Keratinocyte (primary cell): ENCODE results near the gene NUDT2. TPM values are rescaled to one million over a fixed set of nuclear protein-coding genes. Genes with fewer than 3 reads are reported as not detected.
A peak's percentile ranks its signal among the peaks of the same experiment; 100 is the strongest.

Experiments
- DNase-seq: peaks from one replicate; pipeline ENCODE4 v3.0.0-alpha.2; 2011; ENCODE audit warnings: low read depth, missing footprints, low spot score
- FAIRE-seq: peaks from 2 replicates; lab custom pipeline; 2011; peaks lifted over from hg19 to GRCh38; lab: Jason Lieb, UNC
- H2AFZ ChIP-seq: 2 replicates; pipeline ENCODE4 v1.6.0; 2012; ENCODE audit warnings: low read length, control low read depth, inconsistent platforms; ENCODE audit not compliant: control insufficient read depth
- H3K27ac ChIP-seq: 2 replicates; pipeline ENCODE4 v1.5.1; 2011; ENCODE audit warnings: low read length; ENCODE audit not compliant: control insufficient read depth, insufficient read depth
- H3K27me3 ChIP-seq: 3 replicates; pipeline ENCODE4 v1.6.0; 2011; ENCODE audit warnings: low read length; ENCODE audit not compliant: control insufficient read depth, insufficient read depth; ENCODE audit errors: extremely low read depth
- H3K36me3 ChIP-seq, 2 experiments: 2 replicates in 1 of 2; 3 replicates in 1 of 2; pipeline ENCODE4 v1.5.1; 2011; ENCODE audit warnings: low read length in 2 of 2, mild to moderate bottlenecking in 1 of 2; ENCODE audit not compliant: control insufficient read depth in 2 of 2, insufficient read depth in 2 of 2; ENCODE audit errors: extremely low read depth in 1 of 2
- H3K4me1 ChIP-seq: 3 replicates; pipeline ENCODE4 v1.5.1; 2011; ENCODE audit warnings: low read length; ENCODE audit not compliant: control insufficient read depth, insufficient read depth; ENCODE audit errors: extremely low read depth
- H3K4me2 ChIP-seq: 3 replicates; pipeline ENCODE4 v1.6.0; 2011; ENCODE audit warnings: low read depth, low read length; ENCODE audit not compliant: control insufficient read depth, insufficient read depth; ENCODE audit errors: extremely low read depth
- H3K4me3 ChIP-seq, 3 experiments: fragments of 200-600 bp in 1 of 3; sonication (generic) in 1 of 3; 2 replicates in 2 of 3; 3 replicates in 1 of 3; pipeline ENCODE4 v1.5.1; 2011 to 2016; ENCODE audit warnings: low read length in 3 of 3, mild to moderate bottlenecking in 3 of 3, control low read depth in 2 of 3, inconsistent platforms in 1 of 3, low read depth in 1 of 3, mixed read lengths in 1 of 3, mixed run types in 1 of 3, moderate library complexity in 1 of 3; ENCODE audit not compliant: control insufficient read depth in 2 of 3, insufficient read depth in 2 of 3; ENCODE audit errors: extremely low read depth in 1 of 3
- H3K79me2 ChIP-seq: 2 replicates; pipeline ENCODE4 v1.6.0; 2012; ENCODE audit warnings: low read length; ENCODE audit not compliant: control insufficient read depth, insufficient read depth
- H3K9ac ChIP-seq: 3 replicates; pipeline ENCODE4 v1.6.0; 2011; ENCODE audit warnings: low read length; ENCODE audit not compliant: control insufficient read depth, insufficient read depth; ENCODE audit errors: extremely low read depth
- H3K9me1 ChIP-seq: 3 replicates; pipeline ENCODE4 v1.6.0; 2011; ENCODE audit warnings: low read length; ENCODE audit not compliant: control insufficient read depth, insufficient read depth; ENCODE audit errors: extremely low read depth
- H3K9me3 ChIP-seq: 2 replicates; pipeline ENCODE4 v1.5.1; 2012; ENCODE audit warnings: low read depth, low read length; ENCODE audit not compliant: control insufficient read depth
- H4K20me1 ChIP-seq: 3 replicates; pipeline ENCODE4 v1.6.0; 2011; ENCODE audit warnings: low read length; ENCODE audit not compliant: control insufficient read depth, insufficient read depth; ENCODE audit errors: extremely low read depth
- EZH2 ChIP-seq: IDR thresholded peaks from one replicate; pipeline ENCODE4 v1.6.1; 2012; ENCODE audit warnings: inconsistent platforms, mild to moderate bottlenecking, low read length, moderate library complexity
- dilution Hi-C: fragments of 300-500 bp; cut with MboI; formaldehyde crosslinking; loops from one replicate; pipeline ENCODE4 v1.7.0; 2020; ENCODE audit warnings: low sequenced_read_pairs; ENCODE audit not compliant: extremely low pct_ligation_motif_present
- polyA plus RNA-seq, 5 experiments: library from polyadenylated mRNA; depleted of rRNA in 3 of 5; stranded (reverse) in 3 of 5; stranded (forward) in 1 of 5; unstranded in 1 of 5; fragments of >200 nt; gene quantifications; 1 replicate in 1 of 5; 2 replicates in 3 of 5; 3 replicates in 1 of 5; pipeline versions ENCODE4 v1.2.1 to v1.2.3, GENCODE V29; 2011 to 2012; ENCODE audit warnings: missing spikeins in 2 of 5, low read depth in 1 of 5, low replicate concordance in 1 of 5
- TF ChIP-seq, protein P1 (sequence below), 3 experiments: IDR thresholded peaks in 1 of 3; conservative IDR thresholded peaks in 1 of 3; optimal IDR thresholded peaks in 1 of 3; 2 replicates in 2 of 3; 3 replicates in 1 of 3; pipeline versions ENCODE3 to v1.5.1; 2011; ENCODE audit warnings: low read length in 3 of 3, mild to moderate bottlenecking in 3 of 3, moderate library complexity in 2 of 3, control low read depth in 1 of 3, inconsistent platforms in 1 of 3; ENCODE audit not compliant: insufficient read depth in 2 of 3; ENCODE audit errors: extremely low read depth in 1 of 3

NUDT2 gene
- polyA plus RNA-seq, 1 donor (not counting 4 experiments of a cell fraction or from before 2014, with no cell fraction given): 33.4 TPM

GRCh38 chr9:34379334-34380033, 50.1 kb downstream of the NUDT2 start:
- H3K27me3 ChIP-seq: peaks cover 18% of the 10 kb centered on the region
- H3K9ac ChIP-seq: peak overlapping the region; percentile 20
- H3K4me2 ChIP-seq: peak overlapping the region; percentile 74
- H3K79me2 ChIP-seq: no peaks in the 10 kb centered on the region
- dilution Hi-C loops: no loop called here
- peak overlapping the region; percentile 67 for H2AFZ ChIP-seq
- peaks cover 4% of the 10 kb centered on the region for H4K20me1 ChIP-seq
- peak; percentile 98 for FAIRE-seq
- H3K9me1 ChIP-seq: no peaks in the 10 kb centered on the region
- H3K36me3 ChIP-seq: no peaks in the 10 kb centered on the region
- TF ChIP-seq EZH2: no peak
- TF ChIP-seq, protein P1, sequence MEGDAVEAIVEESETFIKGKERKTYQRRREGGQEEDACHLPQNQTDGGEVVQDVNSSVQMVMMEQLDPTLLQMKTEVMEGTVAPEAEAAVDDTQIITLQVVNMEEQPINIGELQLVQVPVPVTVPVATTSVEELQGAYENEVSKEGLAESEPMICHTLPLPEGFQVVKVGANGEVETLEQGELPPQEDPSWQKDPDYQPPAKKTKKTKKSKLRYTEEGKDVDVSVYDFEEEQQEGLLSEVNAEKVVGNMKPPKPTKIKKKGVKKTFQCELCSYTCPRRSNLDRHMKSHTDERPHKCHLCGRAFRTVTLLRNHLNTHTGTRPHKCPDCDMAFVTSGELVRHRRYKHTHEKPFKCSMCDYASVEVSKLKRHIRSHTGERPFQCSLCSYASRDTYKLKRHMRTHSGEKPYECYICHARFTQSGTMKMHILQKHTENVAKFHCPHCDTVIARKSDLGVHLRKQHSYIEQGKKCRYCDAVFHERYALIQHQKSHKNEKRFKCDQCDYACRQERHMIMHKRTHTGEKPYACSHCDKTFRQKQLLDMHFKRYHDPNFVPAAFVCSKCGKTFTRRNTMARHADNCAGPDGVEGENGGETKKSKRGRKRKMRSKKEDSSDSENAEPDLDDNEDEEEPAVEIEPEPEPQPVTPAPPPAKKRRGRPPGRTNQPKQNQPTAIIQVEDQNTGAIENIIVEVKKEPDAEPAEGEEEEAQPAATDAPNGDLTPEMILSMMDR (optimal IDR thresholded peaks at IDR 0.05 in 1 of 3, IDR thresholded peaks at IDR 0.05 in 1 of 3, conservative IDR thresholded peaks at IDR 0.05 in 1 of 3; ENCODE audit: extremely low read depth in 1 of 3, insufficient read depth in 2 of 3, low read length in 3 of 3): peak in 2 of 3 experiments; percentile 97 to 100
- peaks cover 34% of the 10 kb centered on the region for H3K4me1 ChIP-seq
- H3K4me3 ChIP-seq: peak overlapping the region in 2 of 3 experiments; percentile 28 to 54
- DNase-seq: peak; percentile 83
- H3K27ac ChIP-seq: no peak overlapping the region
- no peaks in the 10 kb centered on the region for H3K9me3 ChIP-seq

GRCh38 chr9:34380034-34380510, 50.7 kb downstream of the NUDT2 start:
- H3K79me2 ChIP-seq: no peaks in the 10 kb centered on the region
- H3K4me1 ChIP-seq: peaks cover 30% of the 10 kb centered on the region
- no peaks in the 10 kb centered on the region for H3K9me1 ChIP-seq
- DNase-seq (no peak), FAIRE-seq (no peak)
- H4K20me1 ChIP-seq: peaks cover 4% of the 10 kb centered on the region
- peak; percentile 41 for TF ChIP-seq EZH2
- TF ChIP-seq, protein P1 (optimal IDR thresholded peaks at IDR 0.05 in 1 of 3, IDR thresholded peaks at IDR 0.05 in 1 of 3, conservative IDR thresholded peaks at IDR 0.05 in 1 of 3; ENCODE audit: extremely low read depth in 1 of 3, insufficient read depth in 2 of 3, low read length in 3 of 3): no peak
- no peak overlapping the region for H2AFZ ChIP-seq
- dilution Hi-C loops: no loop called here
- peaks cover 18% of the 10 kb centered on the region for H3K27me3 ChIP-seq
- no peaks in the 10 kb centered on the region for H3K36me3 ChIP-seq
- no peak overlapping the region for H3K9ac ChIP-seq
- H3K4me3 ChIP-seq: peak overlapping the region in 1 of 3 experiments; percentile 6
- no peaks in the 10 kb centered on the region for H3K9me3 ChIP-seq
- H3K4me2 ChIP-seq: peak overlapping the region; percentile 85
- H3K27ac ChIP-seq: no peak overlapping the region
